ENCODE data around the gene GBA2. TPM values are rescaled to one million over a fixed set of nuclear protein-coding genes. Genes with fewer than 3 reads are reported as not detected.

The GBA2 gene
- total and polyA plus RNA-seq, 9 donors = 27.8 to 73.2 (median 44.5) TPM

DNA sequence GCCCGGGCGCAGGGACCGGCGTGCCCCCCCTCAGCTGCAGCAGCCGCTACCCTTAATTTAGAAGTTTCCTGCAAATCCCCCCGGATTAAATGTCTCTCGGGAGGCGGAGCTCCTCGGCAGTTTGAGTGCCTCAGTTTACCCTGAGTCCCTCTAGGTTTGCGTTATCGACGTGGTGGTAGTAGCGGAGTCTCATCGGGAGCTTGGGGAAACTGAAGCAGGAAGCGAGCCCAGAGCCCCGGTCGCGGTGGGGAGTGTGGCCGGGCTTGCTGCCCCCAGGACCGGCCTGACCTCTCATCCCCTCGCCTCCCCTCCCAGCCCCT is 58.8 kb downstream of the GBA2 start:
- Histone ChIP-seq H3K27me3 (no peaks in the 10 kb centered on the region), H3K4me3 (peak overlapping the region; percentile 66), H3K27ac (peak overlapping the region; percentile 46 to 93), H3K4me1 (ENCODE audit: insufficient read depth) (peaks cover 13% of the 10 kb centered on the region), H3K9me3 (no peaks in the 10 kb centered on the region), H3K36me3 (no peaks in the 10 kb centered on the region)
- intact Hi-C loops (cut with DNase I) = loop anchor here in 3 of 4 donors (5.0 kb wide), 2 partner anchors 33 to 37 kb away; partner anchors contain the start of genes CCDC107 (in 1 of the 3) and RMRP (in 1 of the 3)
- TF ChIP-seq, protein P1, sequence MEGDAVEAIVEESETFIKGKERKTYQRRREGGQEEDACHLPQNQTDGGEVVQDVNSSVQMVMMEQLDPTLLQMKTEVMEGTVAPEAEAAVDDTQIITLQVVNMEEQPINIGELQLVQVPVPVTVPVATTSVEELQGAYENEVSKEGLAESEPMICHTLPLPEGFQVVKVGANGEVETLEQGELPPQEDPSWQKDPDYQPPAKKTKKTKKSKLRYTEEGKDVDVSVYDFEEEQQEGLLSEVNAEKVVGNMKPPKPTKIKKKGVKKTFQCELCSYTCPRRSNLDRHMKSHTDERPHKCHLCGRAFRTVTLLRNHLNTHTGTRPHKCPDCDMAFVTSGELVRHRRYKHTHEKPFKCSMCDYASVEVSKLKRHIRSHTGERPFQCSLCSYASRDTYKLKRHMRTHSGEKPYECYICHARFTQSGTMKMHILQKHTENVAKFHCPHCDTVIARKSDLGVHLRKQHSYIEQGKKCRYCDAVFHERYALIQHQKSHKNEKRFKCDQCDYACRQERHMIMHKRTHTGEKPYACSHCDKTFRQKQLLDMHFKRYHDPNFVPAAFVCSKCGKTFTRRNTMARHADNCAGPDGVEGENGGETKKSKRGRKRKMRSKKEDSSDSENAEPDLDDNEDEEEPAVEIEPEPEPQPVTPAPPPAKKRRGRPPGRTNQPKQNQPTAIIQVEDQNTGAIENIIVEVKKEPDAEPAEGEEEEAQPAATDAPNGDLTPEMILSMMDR (IDR thresholded peaks at IDR 0.05) = no peak
- TF ChIP-seq EP300 (IDR thresholded peaks at IDR 0.05) (no peak), POLR2A (IDR thresholded peaks at IDR 0.05) (no peak)
- DNase-seq = no peak
- WGBS, 3 donors = 0 to 2% (median 0%) methylated on average over 16 to 21 of the region's 21 CpGs

DNA sequence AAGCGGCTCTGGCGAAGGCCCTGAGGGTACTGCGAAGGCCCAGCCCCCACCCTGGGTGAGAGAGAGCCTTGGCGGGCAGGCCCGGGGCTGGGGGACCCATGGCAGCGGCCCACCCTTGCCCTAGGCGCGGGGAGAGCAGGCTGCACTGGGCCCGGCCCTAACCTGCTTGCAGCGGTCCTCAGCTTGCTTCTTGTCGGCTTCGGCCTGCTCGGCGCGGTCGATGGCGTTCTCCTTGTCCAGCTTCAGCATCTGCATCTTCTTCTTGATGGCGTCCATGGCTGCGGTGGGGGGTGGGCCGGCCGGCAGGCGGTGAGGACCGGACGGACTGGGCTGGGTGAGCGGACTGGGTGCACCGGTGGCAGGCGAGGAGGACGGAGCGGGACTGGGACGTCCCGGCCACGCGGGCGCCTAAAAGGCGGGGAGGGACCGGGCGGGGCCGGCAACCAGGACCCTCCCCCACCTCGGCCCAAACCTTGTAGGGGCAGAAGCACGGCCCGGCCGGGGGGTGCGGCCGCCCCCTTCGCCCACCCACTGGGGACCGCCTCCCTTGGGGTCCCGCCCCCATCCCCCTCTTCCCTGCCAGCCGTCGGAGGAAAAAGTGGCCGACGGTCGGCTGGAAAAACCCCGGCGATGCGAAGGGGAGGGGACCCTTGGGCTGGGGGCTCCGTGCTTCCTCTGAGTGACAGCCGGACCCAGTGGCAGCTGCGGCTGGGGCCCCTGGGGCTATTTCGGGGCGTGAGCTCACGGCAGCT is 59.3 kb downstream of the GBA2 start, which contains the start of gene TPM2:
Gene TPM2, minus strand, starts transcription at position 384 of the 752 bp plus-strand sequence. Its CDS starts 108 bp downstream, at position 276.
- WGBS, 3 donors = 4% methylated on average over 19 to 61 of the region's 61 CpGs
- Histone ChIP-seq H3K27me3 (no peaks in the 10 kb centered on the region), H3K4me1 (ENCODE audit: insufficient read depth) (peaks cover 14% of the 10 kb centered on the region), H3K27ac (peak within 1 kb of the TSS; percentile 46 to 93), H3K4me3 (peak within 1 kb of the TSS; percentile 66), H3K9me3 (no peaks in the 10 kb centered on the region), H3K36me3 (no peaks in the 10 kb centered on the region)
- DNase-seq = peak; percentile 68 to 87 (median 78)
- TF ChIP-seq EP300 (IDR thresholded peaks at IDR 0.05) (no peak), POLR2A (IDR thresholded peaks at IDR 0.05) (peak; percentile 41)
- intact Hi-C loops (cut with DNase I) = loop anchor here in 3 of 4 donors (2.0 to 5.0 kb wide), 3 partner anchors 31 to 38 kb away; partner anchors contain the start of genes CCDC107 (in 2 of the 3) and RMRP (in 2 of the 3)

- Histone ChIP-seq H3K9me3 (no peaks in the 10 kb centered on the region), H3K4me3 (peak overlapping the region; percentile 66), H3K27me3 (no peaks in the 10 kb centered on the region), H3K27ac (peak overlapping the region; percentile 46 to 93), H3K4me1 (ENCODE audit: insufficient read depth) (peaks cover 15% of the 10 kb centered on the region), H3K36me3 (no peaks in the 10 kb centered on the region)
- TF ChIP-seq EP300 (IDR thresholded peaks at IDR 0.05) (no peak), POLR2A (IDR thresholded peaks at IDR 0.05) (no peak)
- TF ChIP-seq, protein P1 (IDR thresholded peaks at IDR 0.05) = no peak
- intact Hi-C loops (cut with DNase I) = loop anchor here in 1 of 4 donors (2.0 kb wide), 1 partner anchor 30 kb away; the partner anchor contains the start of genes CCDC107 and RMRP
- 7 to 12% (median 10%) methylated on average over 12 of the region's 12 CpGs for WGBS, 3 donors
- no peak for DNase-seq
These were observed 60.2 kb downstream of the GBA2 start for GRCh38 chr9:35688558-35689541.

GRCh38 chr9:35687972-35688557 is 61.0 kb downstream of the GBA2 start:
- Histone ChIP-seq H3K9me3 (no peaks in the 10 kb centered on the region), H3K4me1 (ENCODE audit: insufficient read depth) (peaks cover 15% of the 10 kb centered on the region), H3K36me3 (no peaks in the 10 kb centered on the region), H3K4me3 (peak overlapping the region; percentile 66), H3K27ac (peak overlapping the region; percentile 46 to 93), H3K27me3 (no peaks in the 10 kb centered on the region)
- 19 to 39% (median 28%) methylated on average over 2 of the region's 2 CpGs for WGBS, 3 donors
- intact Hi-C loops (cut with DNase I) = loop anchor here in 1 of 4 donors (2.0 kb wide), 1 partner anchor 29 kb away; the partner anchor contains the start of genes CCDC107 and RMRP
- DNase-seq = no peak
- no peak for TF ChIP-seq POLR2A (IDR thresholded peaks at IDR 0.05)
- no peak for TF ChIP-seq EP300 (IDR thresholded peaks at IDR 0.05)
- TF ChIP-seq, protein P1 (IDR thresholded peaks at IDR 0.05) = no peak
